HepG2 (cell line): ENCODE measurements around the gene PRCP. TPM values are rescaled to one million over a fixed set of nuclear protein-coding genes. Genes with fewer than 3 reads are reported as not detected.

Experiments
- ATF7-NPFF ChIP-seq: sonication (generic); formaldehyde crosslinking; IDR thresholded peaks from 2 replicates; pipeline ENCODE4 v1.8.1; 2023; ENCODE audit warnings: mild to moderate bottlenecking, low read depth, missing genetic modification reagents, moderate library complexity
- CBX5 ChIP-seq: sonication (generic); formaldehyde crosslinking; IDR thresholded peaks from 2 replicates; pipeline ENCODE4 v1.4.0; 2020; ENCODE audit warnings: missing genetic modification reagents, borderline replicate concordance
- CHD4 ChIP-seq: fragments of 200-600 bp; sonication (generic); IDR thresholded peaks from 2 replicates; pipeline ENCODE4 v1.7.0; 2017; ENCODE audit warnings: mild to moderate bottlenecking, low read length, borderline replicate concordance
- FOXA3 ChIP-seq: IDR thresholded peaks from 2 replicates; pipeline ENCODE4 v1.6.1; 2016; ENCODE audit warnings: missing genetic modification reagents, missing compliant biosample characterization
- KDM5B ChIP-seq: sonication (generic); formaldehyde crosslinking; IDR thresholded peaks from 2 replicates; pipeline ENCODE4 v1.4.0; 2020; ENCODE audit warnings: missing genetic modification reagents, mild to moderate bottlenecking, borderline replicate concordance
- NFE2L1 ChIP-seq: sonication (generic); formaldehyde crosslinking; IDR thresholded peaks from 2 replicates; pipeline ENCODE4 v1.4.0; 2020; ENCODE audit warnings: missing genetic modification reagents, mild to moderate bottlenecking, borderline replicate concordance
- NR2F1 ChIP-seq, 2 experiments: fragments of 450-650 bp in 1 of 2; formaldehyde crosslinking in 1 of 2; IDR thresholded peaks; 2 replicates each; pipeline versions ENCODE4 v1.5.0 to v1.6.1; 2016 to 2020; ENCODE audit warnings: mild to moderate bottlenecking in 1 of 2, missing compliant biosample characterization in 1 of 2, missing genetic modification reagents in 1 of 2, moderate library complexity in 1 of 2
- SNRNP70 ChIP-seq: fragments of 200-400 bp; formaldehyde crosslinking; IDR thresholded peaks from 2 replicates; pipeline ENCODE4 v1.6.1; 2017; ENCODE audit warnings: mild to moderate bottlenecking, low read depth, low read length, moderate library complexity
- SPEN ChIP-seq: sonication (generic); formaldehyde crosslinking; IDR thresholded peaks from 2 replicates; pipeline ENCODE4 v1.5.1; 2020; ENCODE audit warnings: low read depth, mild to moderate bottlenecking, missing genetic modification reagents
- TP53 ChIP-seq: sonication (generic); formaldehyde crosslinking; conservative IDR thresholded peaks from 2 replicates; pipeline ENCODE4 v1.4.0; 2020; ENCODE audit warnings: missing genetic modification reagents
- ZBTB3 ChIP-seq: sonication (generic); formaldehyde crosslinking; IDR thresholded peaks from 2 replicates; pipeline ENCODE4 v1.4.0; 2020; ENCODE audit warnings: low read depth, mild to moderate bottlenecking, moderate library complexity, missing genetic modification reagents, borderline replicate concordance
- ZKSCAN1 ChIP-seq: fragments of 150-350 bp; IDR thresholded peaks from 2 replicates; pipeline ENCODE4 v1.6.1; 2014; ENCODE audit warnings: low read length
- ZNF607 ChIP-seq: sonication (generic); formaldehyde crosslinking; IDR thresholded peaks from 2 replicates; pipeline ENCODE4 v1.5.1; 2020; ENCODE audit warnings: missing genetic modification reagents, mild to moderate bottlenecking, borderline replicate concordance
- ZNF644 ChIP-seq: IDR thresholded peaks from 2 replicates; pipeline ENCODE4 v1.6.1; 2016; ENCODE audit warnings: low read depth
- ZNF672 ChIP-seq: sonication (generic); formaldehyde crosslinking; IDR thresholded peaks from 2 replicates; pipeline ENCODE4 v1.8.1; 2022; ENCODE audit warnings: missing genetic modification reagents
- ZNF747 ChIP-seq: sonication (generic); formaldehyde crosslinking; IDR thresholded peaks from 2 replicates; pipeline ENCODE4 v1.8.1; 2023; ENCODE audit warnings: missing genetic modification reagents, mild to moderate bottlenecking, borderline replicate concordance
- polyA plus RNA-seq, 8 experiments: library from polyadenylated mRNA; depleted of rRNA in 3 of 8; stranded (reverse) in 7 of 8; unstranded in 1 of 8; fragments of >200 nt; fragmentation: Illumina TruSeq in 4 of 8; extraction: Trizol in 4 of 8; gene quantifications; 2 replicates each; pipeline versions ENCODE4 v1.2.1 to v1.2.3, GENCODE V29; 2011 to 2016; ENCODE audit warnings: low read depth in 4 of 8, missing spikeins in 1 of 8, mixed read lengths in 1 of 8; ENCODE audit not compliant: insufficient read depth in 1 of 8
- total RNA-seq, 5 experiments: library from RNA; depleted of rRNA; stranded (reverse); fragments of >200 nt; fragmentation: Illumina TruSeq; extraction: Trizol; gene quantifications; 2 replicates each; pipeline ENCODE4 v1.2.3, GENCODE V29; 2016; ENCODE audit warnings: low read depth in 1 of 5
- TF ChIP-seq, protein P1 (sequence below): sonication (generic); formaldehyde crosslinking; IDR thresholded peaks from 2 replicates; pipeline ENCODE4 v1.4.0; 2020; ENCODE audit warnings: missing genetic modification reagents
- TF ChIP-seq, protein P2 (sequence below): IDR thresholded peaks from 2 replicates; pipeline ENCODE4 v1.6.1; 2016; ENCODE audit warnings: low read depth
- TF ChIP-seq, protein P3 (sequence below), 2 experiments: fragments of 450-650 bp in 1 of 2; sonication (generic) in 1 of 2; formaldehyde crosslinking; IDR thresholded peaks; 2 replicates each; pipeline versions ENCODE4 v1.5.0 to v1.8.0; 2020 to 2022; ENCODE audit warnings: mild to moderate bottlenecking in 1 of 2, missing genetic modification reagents in 1 of 2
- TF ChIP-seq, protein P4 (sequence below): sonication (generic); formaldehyde crosslinking; IDR thresholded peaks from 2 replicates; pipeline ENCODE4 v1.4.0; 2020; ENCODE audit warnings: missing genetic modification reagents

The PRCP gene
- total and polyA plus RNA-seq, 2 of the 13 experiments (the other 11 are each of a cell fraction or from before 2014, with no cell fraction given) = 84.2 to 105 TPM

DNA sequence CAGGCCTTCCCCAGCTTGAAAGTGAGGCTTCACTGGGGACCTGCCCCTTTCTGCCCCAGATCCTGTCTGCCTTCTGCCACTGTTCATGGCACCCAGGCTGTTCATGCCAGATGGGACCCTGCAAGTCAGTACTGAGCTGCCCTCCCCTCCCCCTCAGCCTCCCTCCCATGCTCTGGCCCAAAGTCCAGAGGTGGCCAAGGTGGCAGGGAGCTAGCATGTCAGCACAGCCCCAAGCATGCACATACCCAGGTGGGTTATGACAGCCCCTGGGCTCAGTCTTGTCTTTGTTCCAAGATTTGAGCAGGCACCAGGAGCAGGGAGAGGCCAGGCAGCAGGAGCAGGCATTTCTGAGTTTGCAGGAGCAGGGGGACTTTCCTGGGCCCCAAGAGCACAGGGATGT, 45.5 kb upstream of the PRCP start (continued):
- TF ChIP-seq, protein P1, sequence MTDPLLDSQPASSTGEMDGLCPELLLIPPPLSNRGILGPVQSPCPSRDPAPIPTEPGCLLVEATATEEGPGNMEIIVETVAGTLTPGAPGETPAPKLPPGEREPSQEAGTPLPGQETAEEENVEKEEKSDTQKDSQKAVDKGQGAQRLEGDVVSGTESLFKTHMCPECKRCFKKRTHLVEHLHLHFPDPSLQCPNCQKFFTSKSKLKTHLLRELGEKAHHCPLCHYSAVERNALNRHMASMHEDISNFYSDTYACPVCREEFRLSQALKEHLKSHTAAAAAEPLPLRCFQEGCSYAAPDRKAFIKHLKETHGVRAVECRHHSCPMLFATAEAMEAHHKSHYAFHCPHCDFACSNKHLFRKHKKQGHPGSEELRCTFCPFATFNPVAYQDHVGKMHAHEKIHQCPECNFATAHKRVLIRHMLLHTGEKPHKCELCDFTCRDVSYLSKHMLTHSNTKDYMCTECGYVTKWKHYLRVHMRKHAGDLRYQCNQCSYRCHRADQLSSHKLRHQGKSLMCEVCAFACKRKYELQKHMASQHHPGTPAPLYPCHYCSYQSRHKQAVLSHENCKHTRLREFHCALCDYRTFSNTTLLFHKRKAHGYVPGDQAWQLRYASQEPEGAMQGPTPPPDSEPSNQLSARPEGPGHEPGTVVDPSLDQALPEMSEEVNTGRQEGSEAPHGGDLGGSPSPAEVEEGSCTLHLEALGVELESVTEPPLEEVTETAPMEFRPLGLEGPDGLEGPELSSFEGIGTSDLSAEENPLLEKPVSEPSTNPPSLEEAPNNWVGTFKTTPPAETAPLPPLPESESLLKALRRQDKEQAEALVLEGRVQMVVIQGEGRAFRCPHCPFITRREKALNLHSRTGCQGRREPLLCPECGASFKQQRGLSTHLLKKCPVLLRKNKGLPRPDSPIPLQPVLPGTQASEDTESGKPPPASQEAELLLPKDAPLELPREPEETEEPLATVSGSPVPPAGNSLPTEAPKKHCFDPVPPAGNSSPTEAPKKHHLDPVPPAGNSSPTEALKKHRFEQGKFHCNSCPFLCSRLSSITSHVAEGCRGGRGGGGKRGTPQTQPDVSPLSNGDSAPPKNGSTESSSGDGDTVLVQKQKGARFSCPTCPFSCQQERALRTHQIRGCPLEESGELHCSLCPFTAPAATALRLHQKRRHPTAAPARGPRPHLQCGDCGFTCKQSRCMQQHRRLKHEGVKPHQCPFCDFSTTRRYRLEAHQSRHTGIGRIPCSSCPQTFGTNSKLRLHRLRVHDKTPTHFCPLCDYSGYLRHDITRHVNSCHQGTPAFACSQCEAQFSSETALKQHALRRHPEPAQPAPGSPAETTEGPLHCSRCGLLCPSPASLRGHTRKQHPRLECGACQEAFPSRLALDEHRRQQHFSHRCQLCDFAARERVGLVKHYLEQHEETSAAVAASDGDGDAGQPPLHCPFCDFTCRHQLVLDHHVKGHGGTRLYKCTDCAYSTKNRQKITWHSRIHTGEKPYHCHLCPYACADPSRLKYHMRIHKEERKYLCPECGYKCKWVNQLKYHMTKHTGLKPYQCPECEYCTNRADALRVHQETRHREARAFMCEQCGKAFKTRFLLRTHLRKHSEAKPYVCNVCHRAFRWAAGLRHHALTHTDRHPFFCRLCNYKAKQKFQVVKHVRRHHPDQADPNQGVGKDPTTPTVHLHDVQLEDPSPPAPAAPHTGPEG (CRISPR knock-in tag) = no peak
- no peak for TF ChIP-seq SPEN (CRISPR knock-in tag)
- TF ChIP-seq ZNF747 = no peak
- no peak for TF ChIP-seq NR2F1 (CRISPR knock-in tag; IDR thresholded peaks at IDR 0.05)
- no peak for TF ChIP-seq ZBTB3 (CRISPR knock-in tag)
- no peak for TF ChIP-seq ZNF672 (CRISPR knock-in tag)
- peak; percentile 62; the same call in 1 of the 2 replicates for TF ChIP-seq ZNF644 (CRISPR knock-in tag)
- TF ChIP-seq, protein P2, sequence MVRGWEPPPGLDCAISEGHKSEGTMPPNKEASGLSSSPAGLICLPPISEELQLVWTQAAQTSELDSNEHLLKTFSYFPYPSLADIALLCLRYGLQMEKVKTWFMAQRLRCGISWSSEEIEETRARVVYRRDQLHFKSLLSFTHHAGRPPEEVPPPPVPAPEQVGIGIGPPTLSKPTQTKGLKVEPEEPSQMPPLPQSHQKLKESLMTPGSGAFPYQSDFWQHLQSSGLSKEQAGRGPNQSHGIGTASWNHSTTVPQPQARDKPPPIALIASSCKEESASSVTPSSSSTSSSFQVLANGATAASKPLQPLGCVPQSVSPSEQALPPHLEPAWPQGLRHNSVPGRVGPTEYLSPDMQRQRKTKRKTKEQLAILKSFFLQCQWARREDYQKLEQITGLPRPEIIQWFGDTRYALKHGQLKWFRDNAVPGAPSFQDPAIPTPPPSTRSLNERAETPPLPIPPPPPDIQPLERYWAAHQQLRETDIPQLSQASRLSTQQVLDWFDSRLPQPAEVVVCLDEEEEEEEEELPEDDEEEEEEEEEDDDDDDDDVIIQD (CRISPR knock-in tag) = no peak
- TF ChIP-seq KDM5B (CRISPR knock-in tag) = peak; percentile 22; the same call in 1 of the 2 replicates
- TF ChIP-seq, protein P3, sequence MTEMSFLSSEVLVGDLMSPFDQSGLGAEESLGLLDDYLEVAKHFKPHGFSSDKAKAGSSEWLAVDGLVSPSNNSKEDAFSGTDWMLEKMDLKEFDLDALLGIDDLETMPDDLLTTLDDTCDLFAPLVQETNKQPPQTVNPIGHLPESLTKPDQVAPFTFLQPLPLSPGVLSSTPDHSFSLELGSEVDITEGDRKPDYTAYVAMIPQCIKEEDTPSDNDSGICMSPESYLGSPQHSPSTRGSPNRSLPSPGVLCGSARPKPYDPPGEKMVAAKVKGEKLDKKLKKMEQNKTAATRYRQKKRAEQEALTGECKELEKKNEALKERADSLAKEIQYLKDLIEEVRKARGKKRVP (CRISPR knock-in tag; IDR thresholded peaks at IDR 0.05) = no peak
- TF ChIP-seq SNRNP70 = no peak
- TF ChIP-seq TP53 (CRISPR knock-in tag) = no peak
- TF ChIP-seq CBX5 = no peak
- TF ChIP-seq CHD4 = no peak
- no peak for TF ChIP-seq ZNF607
- TF ChIP-seq, protein P4, sequence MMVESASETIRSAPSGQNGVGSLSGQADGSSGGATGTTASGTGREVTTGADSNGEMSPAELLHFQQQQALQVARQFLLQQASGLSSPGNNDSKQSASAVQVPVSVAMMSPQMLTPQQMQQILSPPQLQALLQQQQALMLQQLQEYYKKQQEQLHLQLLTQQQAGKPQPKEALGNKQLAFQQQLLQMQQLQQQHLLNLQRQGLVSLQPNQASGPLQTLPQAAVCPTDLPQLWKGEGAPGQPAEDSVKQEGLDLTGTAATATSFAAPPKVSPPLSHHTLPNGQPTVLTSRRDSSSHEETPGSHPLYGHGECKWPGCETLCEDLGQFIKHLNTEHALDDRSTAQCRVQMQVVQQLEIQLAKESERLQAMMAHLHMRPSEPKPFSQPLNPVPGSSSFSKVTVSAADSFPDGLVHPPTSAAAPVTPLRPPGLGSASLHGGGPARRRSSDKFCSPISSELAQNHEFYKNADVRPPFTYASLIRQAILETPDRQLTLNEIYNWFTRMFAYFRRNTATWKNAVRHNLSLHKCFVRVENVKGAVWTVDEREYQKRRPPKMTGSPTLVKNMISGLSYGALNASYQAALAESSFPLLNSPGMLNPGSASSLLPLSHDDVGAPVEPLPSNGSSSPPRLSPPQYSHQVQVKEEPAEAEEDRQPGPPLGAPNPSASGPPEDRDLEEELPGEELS = no peak
- TF ChIP-seq FOXA3 (CRISPR knock-in tag) = no peak
- no peak for TF ChIP-seq ZKSCAN1
- no peak for TF ChIP-seq ATF7-NPFF
- no peak for TF ChIP-seq NFE2L1 (CRISPR knock-in tag)
